ENCODE measurements around the gene TTLL8. TPM values are rescaled to one million over a fixed set of nuclear protein-coding genes. Genes with fewer than 3 reads are reported as not detected.

TTLL8 gene
- total RNA-seq, 2 donors from 2014 or later, result not detected

DNA sequence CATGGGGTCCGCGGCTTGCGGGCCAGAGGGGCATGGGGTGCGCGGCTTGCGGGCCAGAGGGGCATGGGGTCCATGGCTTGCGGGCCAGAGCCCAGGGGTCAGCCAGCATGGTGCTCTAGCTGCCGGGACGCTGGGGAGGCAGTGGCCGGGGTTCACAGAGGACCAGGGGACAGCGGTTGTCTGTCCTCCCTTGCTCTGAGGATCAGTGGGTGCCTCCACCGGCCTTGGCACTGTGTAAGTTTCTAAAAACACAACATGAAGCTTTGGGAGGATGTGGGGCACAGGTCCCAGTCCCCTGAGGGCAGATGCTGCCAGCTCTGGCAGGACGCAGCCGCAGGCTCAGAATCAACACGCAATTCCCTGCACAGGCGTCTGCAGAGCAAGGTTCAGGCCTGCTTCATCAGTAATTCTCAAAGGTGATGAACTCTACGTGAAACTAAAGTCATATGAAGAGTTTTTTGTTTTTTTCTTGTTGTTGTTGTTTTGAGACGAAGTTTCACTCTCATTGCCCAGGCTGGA is 24.2 kb upstream of the TTLL8 start:
- Histone ChIP-seq H3K27me3 (no peaks in the 10 kb centered on the region), H3K9me3 (no peaks in the 10 kb centered on the region), H3K4me1 (peaks cover 2% of the 10 kb centered on the region), H3K27ac (no peak overlapping the region), H3K9ac (ENCODE audit: low read depth in 2 of 2, low read length in 2 of 2) (no peak overlapping the region), H3K4me3 (no peak overlapping the region), H3K36me3 (no peaks in the 10 kb centered on the region)
- DNase-seq, result no peak
- intact Hi-C loops (cut with DNase I), result no loop called here
- TF ChIP-seq CTCF (IDR thresholded peaks at IDR 0.05), result no peak

DNA sequence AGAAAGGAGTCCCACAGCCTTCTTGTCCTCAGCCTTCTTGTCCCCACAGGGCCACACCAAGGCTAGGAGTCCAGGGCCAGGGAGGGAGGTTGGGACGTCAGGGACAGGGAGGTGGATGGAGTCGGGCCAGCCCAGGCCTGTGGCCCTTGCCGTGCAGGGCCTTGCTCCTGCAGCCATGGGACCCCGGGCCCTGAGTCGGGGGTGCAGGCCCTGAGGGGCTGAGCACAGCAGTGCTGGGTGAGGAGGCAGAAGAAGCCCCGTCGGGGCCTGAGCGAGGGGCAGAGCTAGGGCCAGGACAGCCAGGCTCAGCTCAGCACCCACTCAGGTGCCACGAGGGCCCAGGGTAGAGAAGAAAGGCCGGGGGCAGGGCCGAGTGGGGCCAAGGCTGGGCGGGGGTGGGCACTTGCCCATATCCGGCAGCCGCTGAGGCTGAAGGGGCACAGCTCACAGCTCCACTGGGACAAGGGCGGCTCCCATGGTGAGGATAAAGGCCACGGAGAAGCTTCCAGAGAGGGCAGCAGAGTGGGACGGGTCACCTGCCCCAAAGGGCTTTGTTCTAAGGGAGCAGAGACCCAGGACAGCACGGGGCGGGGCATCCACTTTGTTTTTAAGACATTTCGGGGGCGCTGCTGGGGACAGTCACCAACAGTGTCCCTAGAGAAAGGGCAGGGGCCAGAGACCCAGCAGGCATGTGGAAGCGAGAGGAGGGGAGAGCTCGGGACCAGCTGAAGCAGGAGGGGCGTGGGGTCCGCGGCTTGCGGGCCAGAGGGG is 23.5 kb upstream of the TTLL8 start:
- DNase-seq, result no peak
- Histone ChIP-seq H3K4me1 (peaks cover 2% of the 10 kb centered on the region), H3K9me3 (no peaks in the 10 kb centered on the region), H3K4me3 (no peak overlapping the region), H3K27ac (no peak overlapping the region), H3K27me3 (no peaks in the 10 kb centered on the region), H3K9ac (ENCODE audit: low read depth in 2 of 2, low read length in 2 of 2) (no peak overlapping the region), H3K36me3 (no peaks in the 10 kb centered on the region)
- intact Hi-C loops (cut with DNase I), result no loop called here
- TF ChIP-seq CTCF (IDR thresholded peaks at IDR 0.05), result no peak

DNA sequence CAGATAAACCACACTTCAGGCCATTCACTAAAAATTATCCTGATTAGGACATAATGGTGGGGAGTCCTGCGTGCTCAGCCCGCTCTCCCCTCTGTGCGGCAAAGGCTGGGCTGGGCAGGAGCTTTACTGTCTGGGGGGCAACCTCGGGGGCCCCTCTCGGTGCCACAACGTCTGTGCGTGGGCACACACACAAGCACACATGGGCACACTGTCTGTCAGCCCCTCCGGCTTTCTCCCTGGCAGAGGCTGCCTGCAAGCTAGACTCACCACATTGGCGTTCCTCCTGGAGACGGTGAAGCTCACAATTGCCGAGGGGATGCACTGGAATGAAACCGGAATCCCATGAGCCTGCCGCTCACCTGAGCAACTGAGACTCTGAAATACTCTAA is 22.0 kb upstream of the TTLL8 start:
- H3K9ac ChIP-seq (ENCODE audit: low read depth in 2 of 2, low read length in 2 of 2), result no peak overlapping the region
- H3K27ac ChIP-seq, result no peak overlapping the region
- H3K4me3 ChIP-seq, result no peak overlapping the region
- no peaks in the 10 kb centered on the region for H3K9me3 ChIP-seq
- DNase-seq, result no peak
- H3K4me1 ChIP-seq, result peaks cover 2% of the 10 kb centered on the region
- no peak for TF ChIP-seq CTCF (IDR thresholded peaks at IDR 0.05)
- H3K36me3 ChIP-seq, result no peaks in the 10 kb centered on the region
- H3K27me3 ChIP-seq, result no peaks in the 10 kb centered on the region
- intact Hi-C loops (cut with DNase I), result no loop called here

DNA sequence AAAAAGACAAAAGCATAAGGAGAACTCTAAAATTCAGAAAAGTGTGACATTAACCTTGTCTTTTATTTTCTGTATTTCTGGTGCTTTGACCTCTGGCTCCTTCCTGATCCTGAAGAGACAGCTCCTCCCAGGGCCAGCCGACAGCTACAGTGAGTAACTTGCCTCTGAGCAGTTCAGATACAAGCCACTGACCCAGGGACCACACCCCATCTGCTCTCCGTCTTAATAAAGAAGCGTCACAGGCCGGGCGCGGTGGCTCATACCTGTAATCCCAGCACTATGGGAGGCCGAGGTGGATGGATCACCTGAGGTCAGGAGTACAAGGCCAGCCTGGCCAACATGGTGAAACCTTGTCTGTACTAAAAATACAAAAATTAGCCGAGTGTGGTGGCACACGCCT is 20.7 kb upstream of the TTLL8 start:
- H3K4me3 ChIP-seq, result no peak overlapping the region
- no peak overlapping the region for H3K27ac ChIP-seq
- no peak for DNase-seq
- no peaks in the 10 kb centered on the region for H3K36me3 ChIP-seq
- TF ChIP-seq CTCF (IDR thresholded peaks at IDR 0.05), result no peak
- intact Hi-C loops (cut with DNase I), result no loop called here
- H3K9ac ChIP-seq (ENCODE audit: low read depth in 2 of 2, low read length in 2 of 2), result no peak overlapping the region
- H3K27me3 ChIP-seq, result no peaks in the 10 kb centered on the region
- peaks cover 2% of the 10 kb centered on the region for H3K4me1 ChIP-seq
- H3K9me3 ChIP-seq, result no peaks in the 10 kb centered on the region

GRCh38 chr22:50078246-50078645 is 20.1 kb upstream of the TTLL8 start:
- H3K36me3 ChIP-seq, result no peaks in the 10 kb centered on the region
- no peaks in the 10 kb centered on the region for H3K4me1 ChIP-seq
- no peak overlapping the region for H3K27ac ChIP-seq
- no peak for DNase-seq
- no peak overlapping the region for H3K9ac ChIP-seq (ENCODE audit: low read depth in 2 of 2, low read length in 2 of 2)
- no peak overlapping the region for H3K4me3 ChIP-seq
- no peaks in the 10 kb centered on the region for H3K9me3 ChIP-seq
- intact Hi-C loops (cut with DNase I), result no loop called here
- TF ChIP-seq CTCF (IDR thresholded peaks at IDR 0.05), result no peak
- H3K27me3 ChIP-seq, result no peaks in the 10 kb centered on the region
